GM23338 (cell line): ENCODE measurements around the gene UMODL1. TPM values are rescaled to one million over a fixed set of nuclear protein-coding genes. Genes with fewer than 3 reads are reported as not detected.

ENCODE experiments used
- ATAC-seq: fragments of 200-7000 bp; cut with Tn5 transposase; 3 replicates; pipeline ENCODE4 v1.9.1; 2020
- DNase-seq: peaks from one replicate; pipeline ENCODE4 v3.0.0-alpha.2; 2015; ENCODE audit warnings: low spot score
- H2AFZ ChIP-seq: fragments of 200-600 bp; sonication (generic); 2 replicates; pipeline ENCODE4 v1.8.0; 2016; ENCODE audit warnings: antibody characterized with exemption, mild to moderate bottlenecking, moderate library complexity
- H3F3A ChIP-seq: fragments of 200-600 bp; sonication (generic); replicated peaks from 2 replicates; pipeline ENCODE4 v1.8.0; 2017; ENCODE audit warnings: antibody characterized with exemption, mixed run types, low read depth
- H3K27ac ChIP-seq: fragments of 200-600 bp; sonication (generic); 2 replicates; pipeline ENCODE4 v1.6.1; 2016; ENCODE audit warnings: low read depth
- H3K27me3 ChIP-seq: fragments of 200-600 bp; sonication (generic); 2 replicates; pipeline ENCODE4 v1.8.0; 2016; ENCODE audit warnings: mild to moderate bottlenecking, mixed run types, moderate library complexity; ENCODE audit not compliant: insufficient read depth
- H3K36me3 ChIP-seq: fragments of 200-600 bp; sonication (generic); 2 replicates; pipeline ENCODE4 v1.8.0; 2016; ENCODE audit warnings: mild to moderate bottlenecking; ENCODE audit not compliant: insufficient read depth
- H3K4me1 ChIP-seq: fragments of 200-600 bp; sonication (generic); 2 replicates; pipeline ENCODE4 v1.8.0; 2016; ENCODE audit warnings: mild to moderate bottlenecking, moderate library complexity; ENCODE audit not compliant: insufficient read depth
- H3K4me2 ChIP-seq: fragments of 200-600 bp; sonication (generic); 2 replicates; pipeline ENCODE4 v1.7.1; 2017; ENCODE audit warnings: mixed run types
- H3K4me3 ChIP-seq: fragments of 200-600 bp; sonication (generic); 2 replicates; pipeline ENCODE4 v1.6.1; 2016; ENCODE audit warnings: mixed run types
- H3K79me2 ChIP-seq: fragments of 200-600 bp; sonication (generic); replicated peaks from 2 replicates; pipeline ENCODE4 v1.8.0; 2017; ENCODE audit warnings: mild to moderate bottlenecking; ENCODE audit not compliant: insufficient read depth
- H3K9me2 ChIP-seq: fragments of 200-600 bp; sonication (generic); 2 replicates; pipeline ENCODE4 v1.8.0; 2017; ENCODE audit not compliant: insufficient read depth
- H4K20me1 ChIP-seq: fragments of 200-600 bp; sonication (generic); replicated peaks from 2 replicates; pipeline ENCODE4 v1.8.0; 2017; ENCODE audit warnings: mild to moderate bottlenecking; ENCODE audit not compliant: insufficient read depth
- H3K27ac Mint-ChIP-seq: 2 replicates; pipeline ENCODE4 v1.8.0; 2020; ENCODE audit warnings: inconsistent platforms, mild to moderate bottlenecking, moderate library complexity, mixed read lengths
- H3K27me3 Mint-ChIP-seq: 3 replicates; pipeline ENCODE4 v1.8.0; 2022; ENCODE audit warnings: low read depth, mild to moderate bottlenecking, moderate library complexity, mixed read lengths, inconsistent platforms; ENCODE audit not compliant: insufficient read depth, poor library complexity
- H3K36me3 Mint-ChIP-seq: 3 replicates; pipeline ENCODE4 v1.8.0; 2021; ENCODE audit warnings: low read depth, mild to moderate bottlenecking, inconsistent platforms, moderate library complexity, mixed read lengths
- H3K4me1 Mint-ChIP-seq: 3 replicates; pipeline ENCODE4 v1.8.0; 2020; ENCODE audit warnings: mild to moderate bottlenecking, inconsistent platforms, mixed read lengths
- H3K4me3 Mint-ChIP-seq: 3 replicates; pipeline ENCODE4 v1.8.0; 2021; ENCODE audit warnings: moderate library complexity, mild to moderate bottlenecking, inconsistent platforms, mixed read lengths
- H3K9me3 Mint-ChIP-seq: 3 replicates; pipeline ENCODE4 v1.8.0; 2020; ENCODE audit warnings: moderate library complexity, mild to moderate bottlenecking, inconsistent platforms, mixed read lengths
- CREB1 ChIP-seq: fragments of 250-450 bp; sonication (Bioruptor Pico); IDR thresholded peaks from 2 replicates; pipeline ENCODE4 v1.5.0; 2020; ENCODE audit warnings: low read depth, mild to moderate bottlenecking, moderate library complexity
- EZH2 ChIP-seq: fragments of 200-600 bp; sonication (generic); IDR thresholded peaks from one replicate; pipeline ENCODE4 v1.8.0; 2017; ENCODE audit warnings: antibody characterized with exemption, mild to moderate bottlenecking, low read depth; ENCODE audit not compliant: unreplicated experiment
- EZH2phosphoT487 ChIP-seq: fragments of 200-600 bp; sonication (generic); IDR thresholded peaks from one replicate; pipeline ENCODE4 v1.8.1; 2018; ENCODE audit warnings: antibody characterized with exemption; ENCODE audit not compliant: unreplicated experiment
- JUNB ChIP-seq: IDR thresholded peaks from one replicate; pipeline ENCODE4 v1.6.1; 2016; ENCODE audit warnings: antibody characterized with exemption; ENCODE audit not compliant: unreplicated experiment
- NANOG ChIP-seq: IDR thresholded peaks from 2 replicates; pipeline ENCODE4 v1.6.1; 2016; ENCODE audit warnings: antibody characterized with exemption, borderline replicate concordance
- POLR2AphosphoS5 ChIP-seq: IDR thresholded peaks from 2 replicates; pipeline ENCODE4 v1.6.1; 2016; ENCODE audit warnings: antibody characterized with exemption, low read depth
- STAT1 ChIP-seq: IDR thresholded peaks from one replicate; pipeline ENCODE4 v1.6.1; 2016; ENCODE audit warnings: antibody characterized with exemption; ENCODE audit not compliant: unreplicated experiment
- ZNF114 ChIP-seq: fragments of 250-450 bp; sonication (Bioruptor Pico); IDR thresholded peaks from 2 replicates; pipeline ENCODE4 v1.5.0; 2020; ENCODE audit warnings: mild to moderate bottlenecking, moderate library complexity
- ZNF331 ChIP-seq: fragments of 250-450 bp; sonication (Bioruptor Pico); IDR thresholded peaks from 2 replicates; pipeline ENCODE4 v1.5.0; 2020; ENCODE audit warnings: low read depth, mild to moderate bottlenecking, moderate library complexity
- polyA plus RNA-seq: library from polyadenylated mRNA; unstranded; fragments of >200 nt; fragmentation: Nextera tagmentation; extraction: Ambion mirVana; gene quantifications from 2 replicates; pipeline ENCODE4 v1.2.1, GENCODE V29; 2016
- total RNA-seq: library from RNA; depleted of rRNA; stranded (reverse); fragments of >200 nt; shearing (Covaris generic); gene quantifications from 2 replicates; pipeline ENCODE4 v1.2.3, GENCODE V29; 2014
- TF ChIP-seq, protein P1 (sequence below): IDR thresholded peaks from 2 replicates; pipeline ENCODE4 v1.6.1; 2016; ENCODE audit warnings: antibody characterized with exemption
- TF ChIP-seq, protein P2 (sequence below): IDR thresholded peaks from one replicate; pipeline ENCODE4 v1.6.1; 2018; ENCODE audit warnings: antibody characterized with exemption; ENCODE audit not compliant: unreplicated experiment
- TF ChIP-seq, protein P3 (sequence below), 2 experiments: fragments of 200-600 bp in 1 of 2; sonication (generic) in 1 of 2; conservative IDR thresholded peaks; 2 replicates each; pipeline versions ENCODE4 v1.5.1 to v1.6.1; 2016 to 2017; ENCODE audit warnings: antibody characterized with exemption in 2 of 2, low read depth in 2 of 2, mild to moderate bottlenecking in 2 of 2, moderate library complexity in 1 of 2
- TF ChIP-seq, protein P4 (sequence below): fragments of 250-450 bp; sonication (Bioruptor Pico); IDR thresholded peaks from 2 replicates; pipeline ENCODE4 v1.5.0; 2020; ENCODE audit warnings: mild to moderate bottlenecking, moderate library complexity

Gene UMODL1
- total and polyA plus RNA-seq, 2 experiments from 2014 or later = not detected

DNA sequence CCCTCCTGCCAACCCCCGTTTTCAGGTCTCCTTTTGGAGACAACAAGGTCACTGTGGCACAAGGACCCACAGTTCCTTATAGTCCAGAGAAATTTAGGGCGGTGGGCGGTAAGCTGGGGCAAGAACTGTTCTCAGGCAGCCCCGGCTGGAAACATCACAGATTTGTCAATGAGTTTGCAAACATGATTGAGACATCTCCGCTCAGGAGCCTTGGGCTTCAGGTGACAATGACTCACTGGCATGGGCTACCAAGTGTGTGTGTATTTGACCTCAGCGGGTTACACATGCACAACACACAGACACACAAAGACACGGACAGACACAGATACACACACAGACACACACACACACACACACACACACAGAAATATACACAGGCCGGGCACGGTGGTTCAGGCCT, 89.6 kb downstream of the UMODL1 start:
- Histone ChIP-seq H4K20me1 (no peaks in the 10 kb centered on the region), H3K4me1 (peaks cover 5% of the 10 kb centered on the region), H3K4me3 (no peak overlapping the region), H2AFZ (no peak overlapping the region), H3K36me3 (no peaks in the 10 kb centered on the region), H3K27ac (no peak overlapping the region), H3K9me2 (no peaks in the 10 kb centered on the region), H3K79me2 (no peaks in the 10 kb centered on the region), H3F3A (no peaks in the 10 kb centered on the region), H3K4me2 (no peak overlapping the region), H3K27me3 (no peaks in the 10 kb centered on the region)
- H3K36me3 Mint-ChIP-seq = no peaks in the 10 kb centered on the region
- peaks cover 11% of the 10 kb centered on the region for H3K27me3 Mint-ChIP-seq
- DNase-seq = no peak
- no peaks in the 10 kb centered on the region for H3K9me3 Mint-ChIP-seq
- no peak overlapping the region for H3K27ac Mint-ChIP-seq
- TF ChIP-seq, protein P1, sequence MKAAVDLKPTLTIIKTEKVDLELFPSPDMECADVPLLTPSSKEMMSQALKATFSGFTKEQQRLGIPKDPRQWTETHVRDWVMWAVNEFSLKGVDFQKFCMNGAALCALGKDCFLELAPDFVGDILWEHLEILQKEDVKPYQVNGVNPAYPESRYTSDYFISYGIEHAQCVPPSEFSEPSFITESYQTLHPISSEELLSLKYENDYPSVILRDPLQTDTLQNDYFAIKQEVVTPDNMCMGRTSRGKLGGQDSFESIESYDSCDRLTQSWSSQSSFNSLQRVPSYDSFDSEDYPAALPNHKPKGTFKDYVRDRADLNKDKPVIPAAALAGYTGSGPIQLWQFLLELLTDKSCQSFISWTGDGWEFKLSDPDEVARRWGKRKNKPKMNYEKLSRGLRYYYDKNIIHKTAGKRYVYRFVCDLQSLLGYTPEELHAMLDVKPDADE = no peak
- TF ChIP-seq, protein P2, sequence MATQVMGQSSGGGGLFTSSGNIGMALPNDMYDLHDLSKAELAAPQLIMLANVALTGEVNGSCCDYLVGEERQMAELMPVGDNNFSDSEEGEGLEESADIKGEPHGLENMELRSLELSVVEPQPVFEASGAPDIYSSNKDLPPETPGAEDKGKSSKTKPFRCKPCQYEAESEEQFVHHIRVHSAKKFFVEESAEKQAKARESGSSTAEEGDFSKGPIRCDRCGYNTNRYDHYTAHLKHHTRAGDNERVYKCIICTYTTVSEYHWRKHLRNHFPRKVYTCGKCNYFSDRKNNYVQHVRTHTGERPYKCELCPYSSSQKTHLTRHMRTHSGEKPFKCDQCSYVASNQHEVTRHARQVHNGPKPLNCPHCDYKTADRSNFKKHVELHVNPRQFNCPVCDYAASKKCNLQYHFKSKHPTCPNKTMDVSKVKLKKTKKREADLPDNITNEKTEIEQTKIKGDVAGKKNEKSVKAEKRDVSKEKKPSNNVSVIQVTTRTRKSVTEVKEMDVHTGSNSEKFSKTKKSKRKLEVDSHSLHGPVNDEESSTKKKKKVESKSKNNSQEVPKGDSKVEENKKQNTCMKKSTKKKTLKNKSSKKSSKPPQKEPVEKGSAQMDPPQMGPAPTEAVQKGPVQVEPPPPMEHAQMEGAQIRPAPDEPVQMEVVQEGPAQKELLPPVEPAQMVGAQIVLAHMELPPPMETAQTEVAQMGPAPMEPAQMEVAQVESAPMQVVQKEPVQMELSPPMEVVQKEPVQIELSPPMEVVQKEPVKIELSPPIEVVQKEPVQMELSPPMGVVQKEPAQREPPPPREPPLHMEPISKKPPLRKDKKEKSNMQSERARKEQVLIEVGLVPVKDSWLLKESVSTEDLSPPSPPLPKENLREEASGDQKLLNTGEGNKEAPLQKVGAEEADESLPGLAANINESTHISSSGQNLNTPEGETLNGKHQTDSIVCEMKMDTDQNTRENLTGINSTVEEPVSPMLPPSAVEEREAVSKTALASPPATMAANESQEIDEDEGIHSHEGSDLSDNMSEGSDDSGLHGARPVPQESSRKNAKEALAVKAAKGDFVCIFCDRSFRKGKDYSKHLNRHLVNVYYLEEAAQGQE = no peak
- TF ChIP-seq ZNF331 (CRISPR knock-in tag) (no peak), STAT1 (no peak), ZNF114 (CRISPR knock-in tag) (no peak), EZH2 (no peak), CREB1 (CRISPR knock-in tag) (no peak), NANOG (no peak), EZH2phosphoT487 (no peak), POLR2AphosphoS5 (no peak), JUNB (no peak)
- TF ChIP-seq, protein P3, sequence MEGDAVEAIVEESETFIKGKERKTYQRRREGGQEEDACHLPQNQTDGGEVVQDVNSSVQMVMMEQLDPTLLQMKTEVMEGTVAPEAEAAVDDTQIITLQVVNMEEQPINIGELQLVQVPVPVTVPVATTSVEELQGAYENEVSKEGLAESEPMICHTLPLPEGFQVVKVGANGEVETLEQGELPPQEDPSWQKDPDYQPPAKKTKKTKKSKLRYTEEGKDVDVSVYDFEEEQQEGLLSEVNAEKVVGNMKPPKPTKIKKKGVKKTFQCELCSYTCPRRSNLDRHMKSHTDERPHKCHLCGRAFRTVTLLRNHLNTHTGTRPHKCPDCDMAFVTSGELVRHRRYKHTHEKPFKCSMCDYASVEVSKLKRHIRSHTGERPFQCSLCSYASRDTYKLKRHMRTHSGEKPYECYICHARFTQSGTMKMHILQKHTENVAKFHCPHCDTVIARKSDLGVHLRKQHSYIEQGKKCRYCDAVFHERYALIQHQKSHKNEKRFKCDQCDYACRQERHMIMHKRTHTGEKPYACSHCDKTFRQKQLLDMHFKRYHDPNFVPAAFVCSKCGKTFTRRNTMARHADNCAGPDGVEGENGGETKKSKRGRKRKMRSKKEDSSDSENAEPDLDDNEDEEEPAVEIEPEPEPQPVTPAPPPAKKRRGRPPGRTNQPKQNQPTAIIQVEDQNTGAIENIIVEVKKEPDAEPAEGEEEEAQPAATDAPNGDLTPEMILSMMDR (conservative IDR thresholded peaks at IDR 0.05; ENCODE audit: low read depth in 2 of 2) = no peak
- TF ChIP-seq, protein P4, sequence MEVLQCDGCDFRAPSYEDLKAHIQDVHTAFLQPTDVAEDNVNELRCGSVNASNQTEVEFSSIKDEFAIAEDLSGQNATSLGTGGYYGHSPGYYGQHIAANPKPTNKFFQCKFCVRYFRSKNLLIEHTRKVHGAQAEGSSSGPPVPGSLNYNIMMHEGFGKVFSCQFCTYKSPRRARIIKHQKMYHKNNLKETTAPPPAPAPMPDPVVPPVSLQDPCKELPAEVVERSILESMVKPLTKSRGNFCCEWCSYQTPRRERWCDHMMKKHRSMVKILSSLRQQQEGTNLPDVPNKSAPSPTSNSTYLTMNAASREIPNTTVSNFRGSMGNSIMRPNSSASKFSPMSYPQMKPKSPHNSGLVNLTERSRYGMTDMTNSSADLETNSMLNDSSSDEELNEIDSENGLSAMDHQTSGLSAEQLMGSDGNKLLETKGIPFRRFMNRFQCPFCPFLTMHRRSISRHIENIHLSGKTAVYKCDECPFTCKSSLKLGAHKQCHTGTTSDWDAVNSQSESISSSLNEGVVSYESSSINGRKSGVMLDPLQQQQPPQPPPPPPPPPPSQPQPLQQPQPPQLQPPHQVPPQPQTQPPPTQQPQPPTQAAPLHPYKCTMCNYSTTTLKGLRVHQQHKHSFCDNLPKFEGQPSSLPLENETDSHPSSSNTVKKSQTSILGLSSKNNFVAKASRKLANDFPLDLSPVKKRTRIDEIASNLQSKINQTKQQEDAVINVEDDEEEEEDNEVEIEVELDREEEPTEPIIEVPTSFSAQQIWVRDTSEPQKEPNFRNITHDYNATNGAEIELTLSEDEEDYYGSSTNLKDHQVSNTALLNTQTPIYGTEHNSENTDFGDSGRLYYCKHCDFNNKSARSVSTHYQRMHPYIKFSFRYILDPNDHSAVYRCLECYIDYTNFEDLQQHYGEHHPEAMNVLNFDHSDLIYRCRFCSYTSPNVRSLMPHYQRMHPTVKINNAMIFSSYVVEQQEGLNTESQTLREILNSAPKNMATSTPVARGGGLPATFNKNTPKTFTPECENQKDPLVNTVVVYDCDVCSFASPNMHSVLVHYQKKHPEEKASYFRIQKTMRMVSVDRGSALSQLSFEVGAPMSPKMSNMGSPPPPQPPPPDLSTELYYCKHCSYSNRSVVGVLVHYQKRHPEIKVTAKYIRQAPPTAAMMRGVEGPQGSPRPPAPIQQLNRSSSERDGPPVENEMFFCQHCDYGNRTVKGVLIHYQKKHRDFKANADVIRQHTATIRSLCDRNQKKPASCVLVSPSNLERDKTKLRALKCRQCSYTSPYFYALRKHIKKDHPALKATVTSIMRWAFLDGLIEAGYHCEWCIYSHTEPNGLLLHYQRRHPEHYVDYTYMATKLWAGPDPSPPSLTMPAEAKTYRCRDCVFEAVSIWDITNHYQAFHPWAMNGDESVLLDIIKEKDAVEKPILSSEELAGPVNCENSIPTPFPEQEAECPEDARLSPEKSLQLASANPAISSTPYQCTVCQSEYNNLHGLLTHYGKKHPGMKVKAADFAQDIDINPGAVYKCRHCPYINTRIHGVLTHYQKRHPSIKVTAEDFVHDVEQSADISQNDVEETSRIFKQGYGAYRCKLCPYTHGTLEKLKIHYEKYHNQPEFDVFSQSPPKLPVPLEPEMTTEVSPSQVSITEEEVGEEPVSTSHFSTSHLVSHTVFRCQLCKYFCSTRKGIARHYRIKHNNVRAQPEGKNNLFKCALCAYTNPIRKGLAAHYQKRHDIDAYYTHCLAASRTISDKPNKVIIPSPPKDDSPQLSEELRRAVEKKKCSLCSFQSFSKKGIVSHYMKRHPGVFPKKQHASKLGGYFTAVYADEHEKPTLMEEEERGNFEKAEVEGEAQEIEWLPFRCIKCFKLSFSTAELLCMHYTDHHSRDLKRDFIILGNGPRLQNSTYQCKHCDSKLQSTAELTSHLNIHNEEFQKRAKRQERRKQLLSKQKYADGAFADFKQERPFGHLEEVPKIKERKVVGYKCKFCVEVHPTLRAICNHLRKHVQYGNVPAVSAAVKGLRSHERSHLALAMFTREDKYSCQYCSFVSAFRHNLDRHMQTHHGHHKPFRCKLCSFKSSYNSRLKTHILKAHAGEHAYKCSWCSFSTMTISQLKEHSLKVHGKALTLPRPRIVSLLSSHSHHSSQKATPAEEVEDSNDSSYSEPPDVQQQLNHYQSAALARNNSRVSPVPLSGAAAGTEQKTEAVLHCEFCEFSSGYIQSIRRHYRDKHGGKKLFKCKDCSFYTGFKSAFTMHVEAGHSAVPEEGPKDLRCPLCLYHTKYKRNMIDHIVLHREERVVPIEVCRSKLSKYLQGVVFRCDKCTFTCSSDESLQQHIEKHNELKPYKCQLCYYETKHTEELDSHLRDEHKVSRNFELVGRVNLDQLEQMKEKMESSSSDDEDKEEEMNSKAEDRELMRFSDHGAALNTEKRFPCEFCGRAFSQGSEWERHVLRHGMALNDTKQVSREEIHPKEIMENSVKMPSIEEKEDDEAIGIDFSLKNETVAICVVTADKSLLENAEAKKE (CRISPR knock-in tag) = no peak
- ATAC-seq = no peak
- no peak overlapping the region for H3K4me3 Mint-ChIP-seq
- peaks cover 11% of the 10 kb centered on the region for H3K4me1 Mint-ChIP-seq
